Pancreas (tissue), 10 donors: ENCODE data around the gene EIF3M. TPM values are rescaled to one million over a fixed set of nuclear protein-coding genes. Genes with fewer than 3 reads are reported as not detected.
"Not testable (repeated sequence)": the region's sequence is repeated elsewhere in the genome, so short reads cannot be mapped to it uniquely, and the experiment has no call there.

Experiments used
- ATAC-seq, 4 donors: fragments of 200-7000 bp; cut with Tn5 transposase; one replicate each; pipeline versions ENCODE4 v1.8.0 to v1.9.1; 2020; ENCODE audit warnings: mild to moderate bottlenecking in 4 of 4, moderate library complexity in 4 of 4
- DNase-seq, 6 donors: peaks; one replicate each; pipeline ENCODE4 v3.0.0-alpha.2; 2020
- FAIRE-seq: peaks from 2 replicates; lab custom pipeline; 2012; peaks lifted over from hg19 to GRCh38; lab: Jason Lieb, UNC
- H3K27ac ChIP-seq, 4 donors: fragments of 200-600 bp; sonication (generic); 1 replicate in 3 of 4; 2 replicates in 1 of 4; pipeline versions ENCODE4 v1.5.0 to v1.8.0; 2020
- H3K27me3 ChIP-seq, 4 donors: fragments of 200-600 bp; one replicate each; pipeline ENCODE4 v1.8.0; 2021
- H3K36me3 ChIP-seq, 3 donors: fragments of 200-600 bp; sonication (generic) in 1 of 3; one replicate each; pipeline versions ENCODE4 v1.5.0 to v1.8.0; 2020 to 2021
- H3K4me1 ChIP-seq, 3 donors: fragments of 200-600 bp; one replicate each; pipeline ENCODE4 v1.8.0; 2021
- H3K4me3 ChIP-seq, 4 donors: fragments of 200-600 bp; sonication (generic) in 2 of 4; one replicate each; pipeline versions ENCODE4 v1.5.0 to v1.8.0; 2020 to 2021
- H3K9me3 ChIP-seq, 4 donors: fragments of 200-600 bp; one replicate each; pipeline ENCODE4 v1.8.0; 2021
- WGBS, 2 donors: extraction: QIAGEN DNeasy Blood & Tissue Kit; methylation state at CpG; one replicate each; pipeline ENCODE4 v1.1.7; 2013; 5-methylcytosine and 5-hydroxymethylcytosine counted together
- intact Hi-C, 3 donors: fragments of 100-400 bp; cut with DNase I; formaldehyde crosslinking; loops; one replicate each; pipeline versions ENCODE4 v1.11.1 to v1.14.2; 2022
- polyA plus RNA-seq, 2 donors: library from polyadenylated mRNA; stranded (reverse); fragments of 200-250 nt; gene quantifications; one replicate each; pipeline ENCODE4 v1.2.3, GENCODE V29; 2013
- total RNA-seq, 6 donors: library from RNA; stranded (reverse); fragmentation: NEBNext Ultra II Directional in 4 of 6; extraction: Animal tissue kit (Norgen Biotek cat#: 25700) in 4 of 6; gene quantifications; one replicate each; pipeline versions ENCODE4 v1.2.1 to v1.2.4, GENCODE V29; 2021 to 2023
- TF ChIP-seq, protein P1 (sequence below), 4 donors: fragments of 200-600 bp; sonication (generic) in 3 of 4; IDR thresholded peaks; one replicate each; pipeline versions ENCODE4 v1.5.0 to v1.8.0; 2021; ENCODE audit warnings: antibody characterized with exemption in 4 of 4
- donor health status: healthy with polysubstance abuse.
- donor health status: DM: no; HTN: no; CAD: no; lungs with moderate emphysema.
- donor health status: DM: no; HTN: no; CAD: no.
- donor health status: control.
- donor health status: control.
- donor health status: Bipolar disorder and iron deficiency.
- donor health status: DM: yes; HTN: yes; CAD: no.
- donor health status: DM: no; HTN: no; CAD: no.
- donor health status: DM: no; HTN: no; CAD: no.
- donor health status: DM: yes; HTN: yes; CAD: no.

EIF3M gene
- total and polyA plus RNA-seq, 8 donors = 102 to 203 (median 136) TPM

- intact Hi-C loops = no loop called here
These were observed 22.6 kb downstream of the EIF3M start for GRCh38 chr11:32606220-32606619.

DNA sequence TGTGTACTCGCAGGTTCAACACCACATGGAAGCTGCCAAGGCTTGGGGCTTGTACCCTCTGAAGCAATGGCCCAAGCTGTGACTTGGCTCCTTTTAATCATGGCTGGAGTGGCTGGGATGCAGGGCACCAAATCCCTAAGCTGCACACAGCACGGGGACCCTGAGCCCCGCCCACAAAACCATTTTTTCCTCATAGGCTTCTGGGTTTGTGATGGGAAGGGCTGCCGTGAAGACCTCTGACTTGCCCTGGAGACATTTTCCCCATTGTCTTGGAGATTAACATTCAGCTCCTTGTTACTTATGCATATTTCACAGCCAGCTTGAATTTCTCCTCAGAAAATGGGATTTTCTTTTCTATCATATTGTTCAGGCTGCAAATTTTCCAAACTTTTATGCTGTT, 25.2 kb downstream of the EIF3M start:
- H3K4me1 ChIP-seq, intact Hi-C loops, H3K4me3 ChIP-seq, H3K27me3 ChIP-seq, ATAC-seq, DNase-seq, H3K9me3 ChIP-seq, FAIRE-seq, H3K27ac ChIP-seq, H3K36me3 ChIP-seq: not testable (repeated sequence)
- 97 to 98% methylated on average over 4 of the region's 4 CpGs for WGBS, 2 donors

More at GRCh38 chr11:32606220-32606619, 22.6 kb downstream of the EIF3M start:
- ATAC-seq = no peak
- no peak overlapping the region for H3K4me3 ChIP-seq
- no peaks in the 10 kb centered on the region for H3K4me1 ChIP-seq
- no peaks in the 10 kb centered on the region for H3K9me3 ChIP-seq
- H3K27ac ChIP-seq = no peak overlapping the region
- H3K36me3 ChIP-seq = peaks cover 0 to 35% (median 18%) of the 10 kb centered on the region in 3 donors
- TF ChIP-seq, protein P1, sequence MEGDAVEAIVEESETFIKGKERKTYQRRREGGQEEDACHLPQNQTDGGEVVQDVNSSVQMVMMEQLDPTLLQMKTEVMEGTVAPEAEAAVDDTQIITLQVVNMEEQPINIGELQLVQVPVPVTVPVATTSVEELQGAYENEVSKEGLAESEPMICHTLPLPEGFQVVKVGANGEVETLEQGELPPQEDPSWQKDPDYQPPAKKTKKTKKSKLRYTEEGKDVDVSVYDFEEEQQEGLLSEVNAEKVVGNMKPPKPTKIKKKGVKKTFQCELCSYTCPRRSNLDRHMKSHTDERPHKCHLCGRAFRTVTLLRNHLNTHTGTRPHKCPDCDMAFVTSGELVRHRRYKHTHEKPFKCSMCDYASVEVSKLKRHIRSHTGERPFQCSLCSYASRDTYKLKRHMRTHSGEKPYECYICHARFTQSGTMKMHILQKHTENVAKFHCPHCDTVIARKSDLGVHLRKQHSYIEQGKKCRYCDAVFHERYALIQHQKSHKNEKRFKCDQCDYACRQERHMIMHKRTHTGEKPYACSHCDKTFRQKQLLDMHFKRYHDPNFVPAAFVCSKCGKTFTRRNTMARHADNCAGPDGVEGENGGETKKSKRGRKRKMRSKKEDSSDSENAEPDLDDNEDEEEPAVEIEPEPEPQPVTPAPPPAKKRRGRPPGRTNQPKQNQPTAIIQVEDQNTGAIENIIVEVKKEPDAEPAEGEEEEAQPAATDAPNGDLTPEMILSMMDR (IDR thresholded peaks at IDR 0.05) = no peak
- no peak for DNase-seq
- no peak for FAIRE-seq
- no peaks in the 10 kb centered on the region for H3K27me3 ChIP-seq

- intact Hi-C loops = no loop called here
- Histone ChIP-seq H3K36me3 (no peaks in the 10 kb centered on the region), H3K4me3 (no peak overlapping the region), H3K9me3 (no peaks in the 10 kb centered on the region), H3K27ac (no peak overlapping the region), H3K4me1 (no peaks in the 10 kb centered on the region), H3K27me3 (no peaks in the 10 kb centered on the region)
- TF ChIP-seq, protein P1 (IDR thresholded peaks at IDR 0.05) = no peak
- FAIRE-seq = no peak
- no peak for DNase-seq
- no peak for ATAC-seq
- WGBS, 2 donors = 89 to 91% methylated on average over 3 of the region's 3 CpGs
These were observed 27.2 kb downstream of the EIF3M start for GRCh38 chr11:32610797-32611352.

DNA sequence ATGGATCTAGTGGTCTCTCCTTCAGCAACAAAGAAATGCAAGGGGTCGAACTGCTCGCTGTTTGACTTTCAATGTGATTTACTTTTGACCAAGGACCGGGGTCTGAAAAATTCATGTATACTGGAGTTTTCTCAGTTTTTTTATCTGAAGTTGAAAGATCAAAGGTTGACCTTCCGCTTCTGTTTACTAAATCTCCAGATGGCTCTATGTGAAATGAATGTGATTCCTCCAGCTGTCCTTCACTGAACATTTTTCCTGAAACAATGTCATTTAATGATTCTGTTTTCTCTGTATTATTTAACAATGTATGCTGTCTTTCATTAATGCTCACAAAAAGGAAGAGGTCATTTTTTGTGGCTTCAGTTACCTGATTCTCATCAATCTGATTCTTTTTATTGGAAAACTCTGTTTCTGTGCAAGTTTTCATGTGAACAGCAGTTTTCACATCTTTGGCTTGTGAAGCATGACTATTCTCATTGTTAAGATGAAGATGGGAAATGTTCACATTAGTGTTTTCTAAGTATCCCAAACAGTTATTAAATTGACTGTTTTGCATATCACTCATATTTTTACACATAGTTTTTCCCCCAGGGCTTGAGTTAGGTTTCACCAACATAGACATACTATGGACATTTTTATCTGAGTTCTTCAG, 30.0 kb downstream of the EIF3M start:
- DNase-seq = no peak
- no peaks in the 10 kb centered on the region for H3K4me1 ChIP-seq
- no peak overlapping the region for H3K27ac ChIP-seq
- intact Hi-C loops = no loop called here
- H3K9me3 ChIP-seq = no peaks in the 10 kb centered on the region
- TF ChIP-seq, protein P1 (IDR thresholded peaks at IDR 0.05) = no peak
- FAIRE-seq = no peak
- WGBS, 2 donors = 30 to 33% methylated on average over 4 of the region's 4 CpGs
- H3K36me3 ChIP-seq = no peaks in the 10 kb centered on the region
- no peak overlapping the region for H3K4me3 ChIP-seq
- no peak for ATAC-seq
- H3K27me3 ChIP-seq = no peaks in the 10 kb centered on the region

DNA sequence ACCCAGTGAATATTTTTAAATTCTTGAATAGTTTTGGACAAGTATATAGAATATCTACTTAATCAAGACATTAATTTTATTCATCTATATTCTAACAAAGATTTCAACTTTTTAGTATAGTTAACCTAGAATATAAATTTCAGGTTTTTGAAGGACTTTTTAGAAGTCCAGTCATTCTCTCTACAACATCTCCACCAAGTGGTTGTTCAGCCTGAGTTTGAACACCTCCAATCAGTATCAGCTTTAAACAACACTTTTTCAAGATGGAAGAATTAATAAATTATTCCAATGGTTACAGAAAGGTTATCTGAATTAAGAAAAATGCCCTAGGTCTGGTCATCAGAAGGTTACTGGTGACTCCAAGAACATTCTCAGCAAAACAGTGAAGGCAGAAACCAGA, 31.8 kb downstream of the EIF3M start:
- TF ChIP-seq, protein P1 (IDR thresholded peaks at IDR 0.05) = no peak
- Histone ChIP-seq H3K4me3 (no peak overlapping the region), H3K36me3 (no peaks in the 10 kb centered on the region), H3K27me3 (no peaks in the 10 kb centered on the region), H3K27ac (no peak overlapping the region), H3K9me3 (no peaks in the 10 kb centered on the region), H3K4me1 (no peaks in the 10 kb centered on the region)
- DNase-seq = no peak
- ATAC-seq = no peak
- no peak for FAIRE-seq
- intact Hi-C loops = no loop called here
